Measurements from ENCODE around the gene CCKAR.

The CCKAR gene

GRCh38 chr4:26473893-26474292 is 16.4 kb downstream of the CCKAR start:
- H3K4me1 ChIP-seq (ENCODE audit: control insufficient read depth, insufficient read depth, low read length), result no peaks in the 10 kb centered on the region
- DNase-seq (ENCODE audit: low read depth, low spot score), result no peak
- H3K27me3 ChIP-seq (ENCODE audit: control insufficient read depth, insufficient read depth, low read length), result no peaks in the 10 kb centered on the region
- WGBS (ENCODE audit: insufficient coverage, insufficient read length), result no CpG with 5 or more reads among the region's 8 CpGs
- H3K27ac ChIP-seq (ENCODE audit: low read length), result no peak overlapping the region
- H3K9me3 ChIP-seq (ENCODE audit: control insufficient read depth, insufficient read depth, low read length), result no peaks in the 10 kb centered on the region
- H3K36me3 ChIP-seq (ENCODE audit: control insufficient read depth, insufficient read depth, low read length), result no peaks in the 10 kb centered on the region
- H3K4me3 ChIP-seq (ENCODE audit: low read length), result no peak overlapping the region

GRCh38 chr4:26471890-26472289 is 18.4 kb downstream of the CCKAR start:
- no peak for DNase-seq (ENCODE audit: low read depth, low spot score)
- WGBS (ENCODE audit: insufficient coverage, insufficient read length), result no CpG with 5 or more reads among the region's 1 CpG
- no peak overlapping the region for H3K27ac ChIP-seq (ENCODE audit: low read length)
- H3K27me3 ChIP-seq (ENCODE audit: control insufficient read depth, insufficient read depth, low read length), result no peaks in the 10 kb centered on the region
- peaks cover 1% of the 10 kb centered on the region; the same call in 1 of the 2 replicates for H3K4me1 ChIP-seq (ENCODE audit: control insufficient read depth, insufficient read depth, low read length)
- no peaks in the 10 kb centered on the region for H3K9me3 ChIP-seq (ENCODE audit: control insufficient read depth, insufficient read depth, low read length)
- no peak overlapping the region for H3K4me3 ChIP-seq (ENCODE audit: low read length)
- H3K36me3 ChIP-seq (ENCODE audit: control insufficient read depth, insufficient read depth, low read length), result no peaks in the 10 kb centered on the region

DNA sequence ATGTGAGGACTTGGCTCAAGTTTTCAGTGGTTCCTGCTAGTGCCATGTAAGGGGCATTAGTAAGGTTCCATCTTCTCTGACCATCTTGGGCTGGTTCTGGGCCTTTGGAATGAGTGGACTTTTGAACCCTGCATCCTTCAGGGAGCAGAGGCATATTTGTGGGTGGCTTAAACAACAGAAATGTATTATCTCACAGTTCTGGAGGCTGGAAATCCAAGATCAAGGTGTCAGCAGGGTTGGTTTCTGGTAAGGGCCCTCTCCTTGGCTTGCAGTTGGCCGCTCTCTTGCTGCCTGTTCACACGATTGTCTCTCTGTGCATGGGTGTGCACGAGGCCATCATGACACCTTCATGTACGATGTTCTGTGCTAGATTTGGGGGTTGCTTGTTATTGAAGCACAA is 21.3 kb downstream of the CCKAR start:
- Histone ChIP-seq H3K27me3 (ENCODE audit: control insufficient read depth, insufficient read depth, low read length) (no peaks in the 10 kb centered on the region), H3K9me3 (ENCODE audit: control insufficient read depth, insufficient read depth, low read length) (no peaks in the 10 kb centered on the region), H3K4me1 (ENCODE audit: control insufficient read depth, insufficient read depth, low read length) (peaks cover 1% of the 10 kb centered on the region; the same call in 1 of the 2 replicates), H3K36me3 (ENCODE audit: control insufficient read depth, insufficient read depth, low read length) (no peaks in the 10 kb centered on the region), H3K27ac (ENCODE audit: low read length) (no peak overlapping the region), H3K4me3 (ENCODE audit: low read length) (no peak overlapping the region)
- DNase-seq (ENCODE audit: low read depth, low spot score), result no peak
- no CpG with 5 or more reads among the region's 4 CpGs for WGBS (ENCODE audit: insufficient coverage, insufficient read length)

GRCh38 chr4:26468283-26468949 is 21.9 kb downstream of the CCKAR start:
- H3K36me3 ChIP-seq (ENCODE audit: control insufficient read depth, insufficient read depth, low read length), result no peaks in the 10 kb centered on the region
- no peaks in the 10 kb centered on the region for H3K9me3 ChIP-seq (ENCODE audit: control insufficient read depth, insufficient read depth, low read length)
- H3K27ac ChIP-seq (ENCODE audit: low read length), result no peak overlapping the region
- WGBS (ENCODE audit: insufficient coverage, insufficient read length), result no CpG with 5 or more reads among the region's 9 CpGs
- H3K4me1 ChIP-seq (ENCODE audit: control insufficient read depth, insufficient read depth, low read length), result peaks cover 1% of the 10 kb centered on the region; the same call in 1 of the 2 replicates
- DNase-seq (ENCODE audit: low read depth, low spot score), result no peak
- no peak overlapping the region for H3K4me3 ChIP-seq (ENCODE audit: low read length)
- H3K27me3 ChIP-seq (ENCODE audit: control insufficient read depth, insufficient read depth, low read length), result no peaks in the 10 kb centered on the region

DNA sequence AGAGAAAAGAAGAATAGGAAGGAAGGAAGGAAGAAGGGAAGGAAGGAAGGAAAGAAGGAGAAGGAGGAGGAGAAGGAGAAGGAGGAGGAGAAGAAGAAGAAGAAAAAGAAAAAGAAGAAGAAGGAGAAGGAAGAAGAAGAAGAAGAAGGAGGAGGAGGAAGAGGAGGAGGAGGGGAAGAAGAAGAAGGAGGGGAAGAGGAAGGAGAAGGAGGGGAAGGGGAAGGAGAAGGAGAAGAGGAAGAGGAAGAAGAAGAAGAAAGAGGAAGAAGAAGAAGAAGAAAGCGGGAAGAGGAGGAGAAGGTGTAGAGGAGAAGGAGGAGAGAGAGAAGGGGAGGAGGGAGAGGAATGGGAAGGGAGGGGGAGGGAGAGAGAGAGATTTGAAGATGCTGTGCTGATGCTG is 22.6 kb downstream of the CCKAR start:
- WGBS (ENCODE audit: insufficient coverage, insufficient read length), result 92% methylated on average over 1 of the region's 1 CpG
- no peak overlapping the region for H3K4me3 ChIP-seq (ENCODE audit: low read length)

GRCh38 chr4:26466578-26467270 is 23.6 kb downstream of the CCKAR start:
- H3K27me3 ChIP-seq (ENCODE audit: control insufficient read depth, insufficient read depth, low read length), result no peaks in the 10 kb centered on the region
- H3K9me3 ChIP-seq (ENCODE audit: control insufficient read depth, insufficient read depth, low read length), result no peaks in the 10 kb centered on the region
- H3K27ac ChIP-seq (ENCODE audit: low read length), result no peak overlapping the region
- no peaks in the 10 kb centered on the region for H3K36me3 ChIP-seq (ENCODE audit: control insufficient read depth, insufficient read depth, low read length)
- H3K4me1 ChIP-seq (ENCODE audit: control insufficient read depth, insufficient read depth, low read length), result peaks cover 1% of the 10 kb centered on the region; the same call in 1 of the 2 replicates
- H3K4me3 ChIP-seq (ENCODE audit: low read length), result no peak overlapping the region
- WGBS (ENCODE audit: insufficient coverage, insufficient read length), result no CpG with 5 or more reads among the region's 10 CpGs
- DNase-seq (ENCODE audit: low read depth, low spot score), result no peak

More for the DNA sequence above, 22.6 kb downstream of the CCKAR start:
- Histone ChIP-seq H3K27me3 (ENCODE audit: control insufficient read depth, insufficient read depth, low read length) (no peaks in the 10 kb centered on the region), H3K4me1 (ENCODE audit: control insufficient read depth, insufficient read depth, low read length) (peaks cover 1% of the 10 kb centered on the region; the same call in 1 of the 2 replicates), H3K27ac (ENCODE audit: low read length) (no peak overlapping the region), H3K9me3 (ENCODE audit: control insufficient read depth, insufficient read depth, low read length) (no peaks in the 10 kb centered on the region), H3K36me3 (ENCODE audit: control insufficient read depth, insufficient read depth, low read length) (no peaks in the 10 kb centered on the region)
- no peak for DNase-seq (ENCODE audit: low read depth, low spot score)

GRCh38 chr4:26464420-26465095 is 25.7 kb downstream of the CCKAR start:
- no peak overlapping the region for H3K27ac ChIP-seq (ENCODE audit: low read length)
- no peaks in the 10 kb centered on the region for H3K36me3 ChIP-seq (ENCODE audit: control insufficient read depth, insufficient read depth, low read length)
- DNase-seq (ENCODE audit: low read depth, low spot score), result no peak
- peaks cover 1% of the 10 kb centered on the region; the same call in 1 of the 2 replicates for H3K4me1 ChIP-seq (ENCODE audit: control insufficient read depth, insufficient read depth, low read length)
- no peaks in the 10 kb centered on the region for H3K27me3 ChIP-seq (ENCODE audit: control insufficient read depth, insufficient read depth, low read length)
- H3K4me3 ChIP-seq (ENCODE audit: low read length), result no peak overlapping the region
- WGBS (ENCODE audit: insufficient coverage, insufficient read length), result no CpG with 5 or more reads among the region's 14 CpGs
- no peaks in the 10 kb centered on the region for H3K9me3 ChIP-seq (ENCODE audit: control insufficient read depth, insufficient read depth, low read length)

GRCh38 chr4:26463386-26463785 is 26.9 kb downstream of the CCKAR start:
- H3K36me3 ChIP-seq (ENCODE audit: control insufficient read depth, insufficient read depth, low read length), result no peaks in the 10 kb centered on the region

DNA sequence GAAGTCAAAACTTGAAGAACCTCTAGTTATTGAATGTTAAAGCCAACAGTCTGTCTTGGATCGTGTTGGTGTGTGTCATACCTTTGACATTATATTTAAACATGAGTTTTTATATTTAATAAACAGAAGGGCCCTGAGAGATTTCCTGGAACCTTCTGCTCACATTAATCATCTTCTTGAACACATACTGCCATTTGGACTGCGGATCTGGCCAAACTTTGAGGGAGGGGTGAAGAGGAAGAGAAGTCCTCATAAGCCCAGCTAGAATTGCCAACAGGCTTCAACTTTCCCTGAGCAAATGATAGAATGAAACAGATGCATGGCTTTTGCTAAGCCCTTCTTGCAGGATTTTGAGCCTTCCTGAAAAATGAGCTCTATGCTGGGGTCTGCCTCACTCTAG is 27.4 kb downstream of the CCKAR start:
- Histone ChIP-seq H3K27me3 (ENCODE audit: control insufficient read depth, insufficient read depth, low read length) (no peaks in the 10 kb centered on the region), H3K9me3 (ENCODE audit: control insufficient read depth, insufficient read depth, low read length) (no peaks in the 10 kb centered on the region), H3K36me3 (ENCODE audit: control insufficient read depth, insufficient read depth, low read length) (no peaks in the 10 kb centered on the region), H3K4me1 (ENCODE audit: control insufficient read depth, insufficient read depth, low read length) (no peaks in the 10 kb centered on the region), H3K4me3 (ENCODE audit: low read length) (no peak overlapping the region), H3K27ac (ENCODE audit: low read length) (no peak overlapping the region)
- no CpG with 5 or more reads among the region's 2 CpGs for WGBS (ENCODE audit: insufficient coverage, insufficient read length)
- DNase-seq (ENCODE audit: low read depth, low spot score), result no peak

More at GRCh38 chr4:26463386-26463785, 26.9 kb downstream of the CCKAR start:
- Histone ChIP-seq H3K4me3 (ENCODE audit: low read length) (no peak overlapping the region), H3K9me3 (ENCODE audit: control insufficient read depth, insufficient read depth, low read length) (no peaks in the 10 kb centered on the region), H3K27ac (ENCODE audit: low read length) (no peak overlapping the region), H3K4me1 (ENCODE audit: control insufficient read depth, insufficient read depth, low read length) (peaks cover 1% of the 10 kb centered on the region; the same call in 1 of the 2 replicates), H3K27me3 (ENCODE audit: control insufficient read depth, insufficient read depth, low read length) (no peaks in the 10 kb centered on the region)
- no peak for DNase-seq (ENCODE audit: low read depth, low spot score)
- WGBS (ENCODE audit: insufficient coverage, insufficient read length), result no CpG with 5 or more reads among the region's 2 CpGs

DNA sequence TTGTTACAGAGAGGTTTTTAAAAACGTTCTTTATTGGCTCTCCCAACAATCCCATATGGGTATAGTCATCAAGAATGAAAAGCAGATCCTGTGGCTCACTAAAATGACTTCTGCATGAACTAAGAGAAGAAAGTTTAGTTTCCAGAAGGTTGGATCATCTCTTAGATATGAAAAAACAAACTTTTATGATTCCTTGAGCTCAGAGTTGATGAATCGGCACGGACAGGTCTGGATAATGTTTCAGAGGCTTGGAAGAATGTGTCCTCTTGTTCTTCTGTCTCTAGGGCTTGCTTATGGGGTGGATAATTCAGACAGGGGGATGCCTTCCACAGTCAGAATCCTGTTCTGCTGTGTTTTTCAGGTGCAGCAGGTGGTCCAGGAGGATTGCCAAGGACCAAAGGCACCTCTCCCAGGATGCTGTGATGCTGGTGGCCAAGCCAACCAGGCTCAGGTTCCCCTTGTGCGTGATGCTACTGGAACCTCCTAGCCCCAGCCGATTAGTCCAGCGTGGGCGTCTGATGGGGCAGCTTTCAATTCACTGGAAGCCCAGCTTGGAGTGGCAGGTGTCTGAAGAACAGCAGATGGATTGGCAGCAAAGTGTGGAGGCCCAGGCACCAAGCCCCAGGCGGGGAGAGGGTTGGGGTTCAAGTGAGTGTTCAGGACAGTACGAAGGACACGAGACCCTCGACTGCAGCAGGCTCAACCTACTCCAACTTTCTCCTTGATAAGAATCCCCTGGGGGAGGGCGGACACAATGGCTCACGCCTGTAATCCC is 30.3 kb downstream of the CCKAR start:
- no CpG with 5 or more reads among the region's 13 CpGs for WGBS (ENCODE audit: insufficient coverage, insufficient read length)
- no peak overlapping the region for H3K27ac ChIP-seq (ENCODE audit: low read length)
- H3K4me1 ChIP-seq (ENCODE audit: control insufficient read depth, insufficient read depth, low read length), result no peaks in the 10 kb centered on the region
- no peak for DNase-seq (ENCODE audit: low read depth, low spot score)
- H3K9me3 ChIP-seq (ENCODE audit: control insufficient read depth, insufficient read depth, low read length), result no peaks in the 10 kb centered on the region
- H3K27me3 ChIP-seq (ENCODE audit: control insufficient read depth, insufficient read depth, low read length), result no peaks in the 10 kb centered on the region
- no peaks in the 10 kb centered on the region for H3K36me3 ChIP-seq (ENCODE audit: control insufficient read depth, insufficient read depth, low read length)
- H3K4me3 ChIP-seq (ENCODE audit: low read length), result no peak overlapping the region
